Activated CD8-positive, alpha-beta memory T cell treated with anti-CD3 and anti-CD28 coated beads, Interleukin-2, amount 10 ng/mL, durations not matched to agents 7 days and 5 days (primary cell): Measurements from ENCODE around the gene SEMA3G. TPM values are rescaled to one million over a fixed set of nuclear protein-coding genes. Genes with fewer than 3 reads are reported as not detected.

Source experiments
- ATAC-seq: fragments of 150-1000 bp; cut with Tn5 transposase; one replicate; pipeline ENCODE4 v1.10.0; 2021; ENCODE audit warnings: moderate library complexity
- CTCF ChIA-PET: fragments of 350-600 bp; sonication (Branson Sonifier 250); formaldehyde crosslinking; loops from one replicate; lab custom pipeline; 2021; ENCODE audit warnings: antibody characterized with exemption; lab: Charles Lee
- DNase-seq: peaks from one replicate; pipeline ENCODE4 v3.0.0-alpha.2; 2020
- H3K27ac Mint-ChIP-seq: one replicate; pipeline ENCODE4 v1.8.0; 2021; ENCODE audit warnings: mild to moderate bottlenecking, mixed read lengths
- H3K27me3 Mint-ChIP-seq: one replicate; pipeline ENCODE4 v1.8.0; 2021; ENCODE audit warnings: mixed read lengths
- H3K36me3 Mint-ChIP-seq: one replicate; pipeline ENCODE4 v1.8.0; 2021; ENCODE audit warnings: mild to moderate bottlenecking, mixed read lengths
- H3K4me1 Mint-ChIP-seq: one replicate; pipeline ENCODE4 v1.8.0; 2021; ENCODE audit warnings: mixed read lengths
- H3K4me3 Mint-ChIP-seq: one replicate; pipeline ENCODE4 v1.8.0; 2021; ENCODE audit warnings: mild to moderate bottlenecking, moderate library complexity, mixed read lengths
- H3K9me3 Mint-ChIP-seq: one replicate; pipeline ENCODE4 v1.8.0; 2022; ENCODE audit warnings: low read depth, mixed read lengths
- total RNA-seq, 2 experiments: library from RNA; stranded (reverse); gene quantifications; one replicate each; pipeline ENCODE4 v1.2.3, GENCODE V29; 2021

SEMA3G gene
- total RNA-seq, 2 experiments from 2014 or later, result 0.28 to 0.38 TPM

DNA sequence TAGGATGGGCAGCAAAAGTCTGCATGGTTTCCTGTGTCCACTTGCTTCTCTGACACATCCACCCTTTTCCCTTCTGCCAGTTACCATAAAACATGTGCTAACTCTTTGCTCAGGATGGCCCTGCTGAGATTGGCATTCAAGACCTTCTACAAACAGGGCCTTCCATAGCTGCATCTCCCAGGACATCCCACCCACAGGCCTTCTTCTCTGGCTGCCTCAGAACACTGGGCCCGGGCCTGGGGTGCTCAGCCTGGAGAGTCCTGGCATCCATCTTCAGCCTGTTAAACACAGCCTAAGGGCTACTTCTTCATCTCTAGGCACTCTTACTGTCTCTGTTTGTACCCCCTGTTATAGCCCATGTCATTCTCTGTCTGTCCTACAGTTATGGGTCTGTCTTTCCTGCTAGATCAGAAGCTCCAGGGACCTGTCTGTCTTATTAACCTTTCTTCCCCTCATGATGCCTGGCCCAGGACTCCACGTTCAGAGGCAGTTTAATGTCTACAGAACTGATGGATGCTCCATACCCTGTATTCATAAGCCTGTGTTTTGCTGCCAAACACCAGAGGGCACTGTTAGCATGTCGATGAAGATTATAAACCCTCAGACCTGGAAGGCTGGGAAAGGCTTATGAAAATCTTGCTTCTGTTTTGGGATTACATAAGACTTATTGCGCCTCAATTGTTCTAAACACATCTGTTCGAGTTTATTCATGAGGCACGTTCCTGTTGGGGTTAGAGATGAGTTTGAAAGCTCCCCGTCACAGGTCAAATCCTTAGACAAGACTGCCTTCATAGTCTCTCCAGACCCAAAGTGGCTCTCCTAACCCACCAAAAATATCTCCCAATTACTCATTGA, 16.5 kb downstream of the SEMA3G start:
- Mint-ChIP-seq H3K36me3 (no peaks in the 10 kb centered on the region), H3K4me3 (no peak overlapping the region), H3K4me1 (peaks cover 11% of the 10 kb centered on the region), H3K9me3 (no peaks in the 10 kb centered on the region), H3K27ac (no peak overlapping the region), H3K27me3 (peaks cover 2% of the 10 kb centered on the region)
- CTCF ChIA-PET, result interaction anchor here (0.6 to 5.6 kb wide), 10 partner anchors 9 to 330 kb away, joined by 3 to 105 read pairs (median 8); partner anchors contain the start of genes NISCH, SEMA3G and TNNC1
- ATAC-seq, result peak; percentile 71
- DNase-seq, result peak; percentile 55

DNA sequence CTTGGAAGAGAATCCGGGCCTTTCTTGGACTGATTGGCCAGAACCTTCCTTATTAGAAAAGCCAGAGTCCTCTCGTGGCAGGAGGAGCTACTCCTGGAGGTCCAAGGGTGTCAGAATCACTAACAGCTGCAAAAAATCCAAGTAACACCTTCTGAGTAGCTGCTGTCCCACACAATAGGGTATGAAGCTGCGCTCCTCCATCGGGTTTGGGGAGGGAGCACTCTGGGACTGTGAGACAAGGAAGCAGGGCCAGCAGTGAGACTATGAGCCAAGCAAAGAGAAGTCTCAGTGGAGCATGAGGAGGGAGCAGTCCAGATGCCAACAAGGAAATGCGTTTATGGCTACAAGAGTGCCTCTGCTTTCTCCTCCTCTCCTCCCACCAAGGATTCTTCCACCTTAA, 21.7 kb downstream of the SEMA3G start:
- CTCF ChIA-PET, result interaction anchor here (1.3 kb wide), 1 partner anchor 23 kb away, joined by 3 read pairs; no protein-coding TSS in a partner anchor
- ATAC-seq, result no peak

GRCh38 chr3:52422669-52423068, 22.2 kb downstream of the SEMA3G start:
- H3K36me3 Mint-ChIP-seq, result peaks cover 2% of the 10 kb centered on the region
- H3K9me3 Mint-ChIP-seq, result no peaks in the 10 kb centered on the region
- CTCF ChIA-PET, result interaction anchor here (1.3 kb wide), 1 partner anchor 24 kb away, joined by 3 read pairs; no protein-coding TSS in a partner anchor
- H3K27me3 Mint-ChIP-seq, result no peaks in the 10 kb centered on the region
- DNase-seq (no peak), ATAC-seq (no peak)
- peaks cover under 1% of the 10 kb centered on the region for H3K4me1 Mint-ChIP-seq
- no peak overlapping the region for H3K4me3 Mint-ChIP-seq
- no peak overlapping the region for H3K27ac Mint-ChIP-seq

More for the DNA sequence above, 21.7 kb downstream of the SEMA3G start:
- no peaks in the 10 kb centered on the region for H3K9me3 Mint-ChIP-seq
- no peak for DNase-seq
- no peaks in the 10 kb centered on the region for H3K4me1 Mint-ChIP-seq
- H3K27me3 Mint-ChIP-seq, result no peaks in the 10 kb centered on the region
- H3K36me3 Mint-ChIP-seq, result peaks cover 2% of the 10 kb centered on the region
- H3K4me3 Mint-ChIP-seq, result no peak overlapping the region
- no peak overlapping the region for H3K27ac Mint-ChIP-seq

DNA sequence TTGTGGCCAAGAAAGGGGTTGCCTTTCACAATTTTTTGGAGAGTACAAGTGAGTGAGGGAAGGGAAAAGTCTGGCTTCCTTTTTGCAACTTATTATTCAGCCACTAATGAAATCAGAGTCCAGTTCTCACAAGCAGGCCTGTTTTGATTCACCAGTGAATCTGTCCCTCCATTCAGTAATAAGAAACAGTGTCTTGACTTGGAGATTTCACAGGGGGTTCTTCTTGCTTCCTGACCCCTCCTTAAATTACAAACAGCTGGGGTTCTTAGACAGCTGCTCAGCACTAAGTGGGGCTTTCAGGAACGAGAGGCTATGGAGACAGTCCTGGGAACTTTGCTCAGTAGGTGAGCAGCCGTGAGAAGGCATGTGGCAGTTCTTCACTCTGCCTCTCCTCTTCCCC, 24.5 kb downstream of the SEMA3G start:
- Mint-ChIP-seq H3K27ac (no peak overlapping the region), H3K4me3 (no peak overlapping the region), H3K4me1 (peaks cover 1% of the 10 kb centered on the region), H3K36me3 (peaks cover 8% of the 10 kb centered on the region), H3K27me3 (no peaks in the 10 kb centered on the region), H3K9me3 (no peaks in the 10 kb centered on the region)
- CTCF ChIA-PET, result interaction anchor here (0.8 to 1.4 kb wide), 4 partner anchors 8 to 151 kb away, joined by 3 to 9 read pairs (median 4); no protein-coding TSS in a partner anchor
- no peak for ATAC-seq
- no peak for DNase-seq

GRCh38 chr3:52415800-52416199, 29.1 kb downstream of the SEMA3G start:
- Mint-ChIP-seq H3K9me3 (no peaks in the 10 kb centered on the region), H3K27me3 (no peaks in the 10 kb centered on the region), H3K4me1 (peaks cover 22% of the 10 kb centered on the region), H3K36me3 (peaks cover 12% of the 10 kb centered on the region), H3K27ac (no peak overlapping the region), H3K4me3 (no peak overlapping the region)
- CTCF ChIA-PET, result interaction anchor here (0.6 to 1.4 kb wide), 6 partner anchors 9 to 574 kb away, joined by 3 to 4 read pairs (median 3); no protein-coding TSS in a partner anchor
- ATAC-seq (no peak), DNase-seq (no peak)

GRCh38 chr3:52408466-52408865, 36.4 kb downstream of the SEMA3G start:
- Mint-ChIP-seq H3K4me3 (peak overlapping the region; percentile 94), H3K36me3 (peaks cover 30% of the 10 kb centered on the region), H3K27ac (peak overlapping the region; percentile 90), H3K9me3 (no peaks in the 10 kb centered on the region), H3K4me1 (peaks cover 39% of the 10 kb centered on the region), H3K27me3 (no peaks in the 10 kb centered on the region)
- DNase-seq, result no peak
- CTCF ChIA-PET, result no interaction called here
- no peak for ATAC-seq

GRCh38 chr3:52407779-52408178, 37.1 kb downstream of the SEMA3G start:
- Mint-ChIP-seq H3K27ac (no peak overlapping the region), H3K9me3 (no peaks in the 10 kb centered on the region), H3K36me3 (peaks cover 33% of the 10 kb centered on the region), H3K4me1 (peaks cover 36% of the 10 kb centered on the region), H3K4me3 (peak overlapping the region; percentile 26), H3K27me3 (no peaks in the 10 kb centered on the region)
- ATAC-seq (no peak), DNase-seq (no peak)
- CTCF ChIA-PET, result no interaction called here

DNA sequence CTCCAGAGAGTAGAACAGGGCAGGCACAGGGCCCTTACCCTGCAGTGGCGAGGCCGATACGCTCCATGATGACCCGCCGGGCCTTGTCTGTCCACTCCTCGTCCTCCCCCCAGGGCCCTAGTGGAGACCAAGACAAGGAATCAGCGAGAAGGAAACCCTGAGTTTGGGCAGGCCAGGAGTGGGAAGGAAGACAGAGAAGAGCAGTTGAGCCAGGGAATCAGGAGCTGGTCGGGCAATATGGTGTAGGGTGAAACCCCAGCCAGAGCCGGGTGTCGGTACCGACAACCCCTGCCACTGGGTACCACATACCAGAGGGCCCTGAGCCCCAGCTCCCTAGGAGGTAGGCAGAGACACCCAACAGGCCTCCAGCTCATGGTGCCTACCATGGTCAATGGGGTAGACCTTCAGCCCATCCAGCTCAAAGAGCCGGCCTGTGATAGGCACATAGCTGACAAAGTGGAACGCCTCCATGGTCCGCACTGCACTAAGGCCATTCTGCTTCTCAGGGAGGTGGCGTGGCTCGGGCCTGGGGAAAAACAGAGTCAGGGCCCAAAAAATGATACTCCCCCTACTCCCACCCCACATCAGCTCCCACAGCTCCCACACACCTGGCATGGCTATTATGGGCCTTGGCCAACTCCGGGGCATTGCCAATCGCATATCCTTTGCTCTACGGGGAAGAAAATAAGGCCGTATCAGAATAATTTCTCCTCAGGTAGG, 38.0 kb downstream of the SEMA3G start:
- H3K9me3 Mint-ChIP-seq, result no peaks in the 10 kb centered on the region
- no peak overlapping the region for H3K27ac Mint-ChIP-seq
- peaks cover 37% of the 10 kb centered on the region for H3K36me3 Mint-ChIP-seq
- CTCF ChIA-PET, result no interaction called here
- H3K4me3 Mint-ChIP-seq, result no peak overlapping the region
- ATAC-seq (no peak), DNase-seq (no peak)
- H3K4me1 Mint-ChIP-seq, result peaks cover 27% of the 10 kb centered on the region
- no peaks in the 10 kb centered on the region for H3K27me3 Mint-ChIP-seq

DNA sequence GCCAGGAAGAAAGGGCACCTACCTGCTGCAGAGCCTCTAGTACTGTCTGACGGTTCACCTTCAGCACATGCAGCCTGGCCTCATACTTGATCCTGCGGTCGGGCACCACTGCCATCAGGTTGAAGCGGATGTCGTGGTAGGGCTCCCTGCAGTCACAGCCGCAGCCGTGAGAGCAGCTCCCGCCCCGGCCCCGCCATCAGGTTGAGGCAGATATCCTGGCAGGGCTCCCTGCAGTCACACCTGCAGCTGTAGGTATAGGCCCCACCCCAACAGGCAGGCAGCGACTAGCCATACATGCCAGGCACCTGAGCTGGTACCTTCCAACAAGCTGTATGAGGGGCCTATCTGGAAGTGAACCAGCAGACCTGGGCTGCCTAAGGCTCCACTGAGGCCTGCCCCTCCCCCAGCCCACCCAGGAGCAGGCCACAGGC, 38.7 kb downstream of the SEMA3G start:
- Mint-ChIP-seq H3K4me1 (peaks cover 20% of the 10 kb centered on the region), H3K4me3 (no peak overlapping the region), H3K27ac (no peak overlapping the region), H3K36me3 (peaks cover 37% of the 10 kb centered on the region), H3K9me3 (no peaks in the 10 kb centered on the region), H3K27me3 (no peaks in the 10 kb centered on the region)
- ATAC-seq (no peak), DNase-seq (no peak)
- CTCF ChIA-PET, result interaction anchor here (2.1 kb wide), 1 partner anchor 17 kb away, joined by 5 read pairs; no protein-coding TSS in a partner anchor

GRCh38 chr3:52405601-52406110, 39.2 kb downstream of the SEMA3G start:
- Mint-ChIP-seq H3K36me3 (peaks cover 37% of the 10 kb centered on the region), H3K4me1 (peaks cover 20% of the 10 kb centered on the region), H3K9me3 (no peaks in the 10 kb centered on the region), H3K4me3 (no peak overlapping the region), H3K27ac (no peak overlapping the region), H3K27me3 (no peaks in the 10 kb centered on the region)
- CTCF ChIA-PET, result interaction anchor here (2.1 kb wide), 1 partner anchor 16 kb away, joined by 5 read pairs; no protein-coding TSS in a partner anchor
- no peak for DNase-seq
- ATAC-seq, result no peak

GRCh38 chr3:52405066-52405465, 39.8 kb downstream of the SEMA3G start:
- H3K27ac Mint-ChIP-seq, result no peak overlapping the region
- H3K27me3 Mint-ChIP-seq, result no peaks in the 10 kb centered on the region
- no peak for ATAC-seq
- H3K4me1 Mint-ChIP-seq, result peaks cover 20% of the 10 kb centered on the region
- H3K36me3 Mint-ChIP-seq, result peaks cover 37% of the 10 kb centered on the region
- H3K9me3 Mint-ChIP-seq, result no peaks in the 10 kb centered on the region
- CTCF ChIA-PET, result interaction anchor here (2.1 kb wide), 1 partner anchor 16 kb away, joined by 5 read pairs; no protein-coding TSS in a partner anchor
- DNase-seq, result no peak
- H3K4me3 Mint-ChIP-seq, result no peak overlapping the region

GRCh38 chr3:52404391-52404790, 40.5 kb downstream of the SEMA3G start:
- DNase-seq, result no peak
- CTCF ChIA-PET, result interaction anchor here (2.1 kb wide), 1 partner anchor 15 kb away, joined by 5 read pairs; no protein-coding TSS in a partner anchor
- H3K27me3 Mint-ChIP-seq, result no peaks in the 10 kb centered on the region
- no peaks in the 10 kb centered on the region for H3K9me3 Mint-ChIP-seq
- ATAC-seq, result no peak
- no peak overlapping the region for H3K27ac Mint-ChIP-seq
- H3K4me1 Mint-ChIP-seq, result peaks cover 20% of the 10 kb centered on the region
- peaks cover 37% of the 10 kb centered on the region for H3K36me3 Mint-ChIP-seq
- H3K4me3 Mint-ChIP-seq, result no peak overlapping the region

GRCh38 chr3:52403955-52404354, 40.9 kb downstream of the SEMA3G start:
- Mint-ChIP-seq H3K4me1 (peaks cover 16% of the 10 kb centered on the region), H3K27me3 (no peaks in the 10 kb centered on the region), H3K36me3 (peaks cover 35% of the 10 kb centered on the region), H3K9me3 (no peaks in the 10 kb centered on the region), H3K27ac (no peak overlapping the region), H3K4me3 (no peak overlapping the region)
- DNase-seq, result no peak
- CTCF ChIA-PET, result no interaction called here
- no peak for ATAC-seq
